T-helper 17 cell (primary cell): Measurements from ENCODE around the gene MINDY2. TPM values are rescaled to one million over a fixed set of nuclear protein-coding genes. Genes with fewer than 3 reads are reported as not detected.
"Not testable (repeated sequence)": the region's sequence is repeated elsewhere in the genome, so short reads cannot be mapped to it uniquely, and the experiment has no call there.

Experiments
- ATAC-seq: fragments of 150-1000 bp; cut with Tn5 transposase; 2 replicates; pipeline ENCODE4 v1.10.0; 2021; ENCODE audit warnings: mild to moderate bottlenecking, moderate library complexity
- DNase-seq, 3 donors: peaks; one replicate each; pipeline versions ENCODE4 v3.0.0 to v3.0.0-alpha.2; 2020 to 2021
- H3K9me3 ChIP-seq: one replicate; pipeline ENCODE4 v1.7.0; 2013; ENCODE audit warnings: low read length, mild to moderate bottlenecking; ENCODE audit not compliant: control insufficient read depth, poor library complexity, severe bottlenecking
- H3K27ac Mint-ChIP-seq: one replicate; pipeline ENCODE4 v1.8.0; 2022; ENCODE audit warnings: mild to moderate bottlenecking, moderate library complexity, mixed read lengths
- H3K27me3 Mint-ChIP-seq: one replicate; pipeline ENCODE4 v1.8.0; 2022; ENCODE audit warnings: mixed read lengths
- H3K36me3 Mint-ChIP-seq: one replicate; pipeline ENCODE4 v1.8.0; 2022; ENCODE audit warnings: low read depth, mixed read lengths
- H3K4me1 Mint-ChIP-seq: one replicate; pipeline ENCODE4 v1.8.0; 2022; ENCODE audit warnings: mild to moderate bottlenecking, mixed read lengths
- H3K4me3 Mint-ChIP-seq: one replicate; pipeline ENCODE4 v1.8.0; 2022; ENCODE audit warnings: mild to moderate bottlenecking, moderate library complexity, mixed read lengths
- total RNA-seq, 4 donors: library from RNA in 2 of 4; stranded (reverse) in 2 of 4; gene quantifications; one replicate each; pipeline ENCODE4 v1.2.3 and lab custom pipeline; 2022 to 2026

Gene MINDY2
- total RNA-seq, 2 donors from 2014 or later, result 13.3 to 17.9 TPM

- Mint-ChIP-seq H3K27ac (no peak overlapping the region), H3K4me1 (peaks cover 17% of the 10 kb centered on the region), H3K27me3 (peaks cover 8% of the 10 kb centered on the region), H3K36me3 (peaks cover 2% of the 10 kb centered on the region), H3K4me3 (peak overlapping the region; percentile 59)
- DNase-seq (no peak), ATAC-seq (peak; percentile 23)
- H3K9me3 ChIP-seq, result no peaks in the 10 kb centered on the region
Measured at GRCh38 chr15:58864602-58865424, 93.7 kb downstream of the MINDY2 start.

DNA sequence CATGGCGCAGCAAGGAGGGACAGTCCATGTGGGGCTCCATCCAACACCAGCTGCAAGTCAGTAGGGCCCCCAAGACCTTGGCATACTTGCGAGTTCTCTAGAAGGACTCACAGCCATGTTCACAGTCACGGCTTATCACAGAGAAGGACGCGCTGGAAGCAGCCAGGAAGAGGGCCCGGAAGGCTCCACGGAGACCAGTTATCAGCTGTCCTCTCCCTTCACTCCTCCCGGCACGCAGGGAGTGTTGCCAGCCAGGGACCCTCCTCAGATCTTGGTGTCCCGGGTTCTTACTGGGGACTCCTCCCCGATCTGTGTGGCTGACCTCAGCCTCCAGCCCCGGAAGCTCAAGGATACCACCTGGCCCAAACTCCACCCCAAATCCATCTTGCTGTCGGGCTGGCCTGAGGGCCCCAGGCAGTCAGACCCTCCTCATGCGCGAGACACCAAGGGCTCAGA, 94.4 kb downstream of the MINDY2 start:
- ATAC-seq (no peak), DNase-seq (no peak)
- Mint-ChIP-seq H3K27me3 (peaks cover 8% of the 10 kb centered on the region), H3K4me3 (peak overlapping the region; percentile 59), H3K36me3 (peaks cover 2% of the 10 kb centered on the region), H3K4me1 (peaks cover 17% of the 10 kb centered on the region), H3K27ac (no peak overlapping the region)
- no peaks in the 10 kb centered on the region for H3K9me3 ChIP-seq

DNA sequence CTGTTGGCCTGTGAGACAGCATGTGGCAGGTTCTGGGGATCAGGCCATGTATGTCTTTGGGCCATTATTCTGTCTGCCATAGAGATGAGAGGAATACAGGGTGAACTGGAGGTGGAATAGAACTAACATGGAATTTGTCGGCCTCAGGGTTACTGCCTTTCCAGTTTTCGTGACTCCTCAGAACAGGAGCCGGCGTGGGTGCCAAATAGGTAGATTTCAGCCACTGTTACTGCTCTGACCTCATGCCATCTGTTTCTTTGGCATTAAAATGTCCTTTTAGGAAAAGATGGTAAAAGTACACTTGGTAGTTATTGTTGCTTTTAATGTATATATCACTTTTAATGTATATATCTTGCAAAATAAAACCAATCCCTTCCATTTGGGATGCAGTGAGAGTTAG, 96.8 kb downstream of the MINDY2 start:
- Mint-ChIP-seq H3K4me1 (peaks cover 8% of the 10 kb centered on the region), H3K27me3 (peaks cover 8% of the 10 kb centered on the region), H3K27ac (no peak overlapping the region), H3K4me3 (peak overlapping the region; percentile 0), H3K36me3 (peaks cover 2% of the 10 kb centered on the region)
- no peaks in the 10 kb centered on the region for H3K9me3 ChIP-seq
- no peak for DNase-seq
- no peak for ATAC-seq

DNA sequence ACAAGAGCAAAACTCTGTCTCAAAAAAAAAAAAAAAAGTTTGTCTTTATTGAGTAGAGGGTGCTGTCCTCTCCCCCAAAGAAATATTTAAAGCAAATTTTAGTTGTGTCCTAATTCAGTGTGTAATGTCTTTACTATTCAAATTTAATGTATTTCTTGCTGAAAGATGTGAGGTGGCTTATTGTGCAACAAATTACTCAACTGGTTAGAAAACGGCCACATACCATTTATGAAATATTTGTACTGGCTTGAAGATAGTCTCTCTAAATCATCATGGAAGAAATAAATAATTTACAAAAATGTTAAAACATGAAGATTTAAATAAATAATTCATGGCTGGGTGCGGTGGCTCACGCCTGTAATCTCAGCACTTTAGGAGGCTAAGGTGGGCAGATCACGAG, 99.3 kb downstream of the MINDY2 start:
- ATAC-seq (no peak), DNase-seq (no peak)
- no peaks in the 10 kb centered on the region for H3K9me3 ChIP-seq
- no peak overlapping the region for H3K27ac Mint-ChIP-seq
- peaks cover 2% of the 10 kb centered on the region for H3K4me1 Mint-ChIP-seq
- H3K27me3 Mint-ChIP-seq, result no peaks in the 10 kb centered on the region
- no peaks in the 10 kb centered on the region for H3K36me3 Mint-ChIP-seq
- no peak overlapping the region for H3K4me3 Mint-ChIP-seq

- no peak overlapping the region for H3K4me3 Mint-ChIP-seq
- DNase-seq (no peak), ATAC-seq (no peak)
- no peaks in the 10 kb centered on the region for H3K27me3 Mint-ChIP-seq
- peaks cover 6% of the 10 kb centered on the region for H3K4me1 Mint-ChIP-seq
- no peaks in the 10 kb centered on the region for H3K9me3 ChIP-seq
- H3K36me3 Mint-ChIP-seq, result peaks cover 2% of the 10 kb centered on the region
- no peak overlapping the region for H3K27ac Mint-ChIP-seq
Measured at GRCh38 chr15:58873267-58873666, 102.2 kb downstream of the MINDY2 start.

DNA sequence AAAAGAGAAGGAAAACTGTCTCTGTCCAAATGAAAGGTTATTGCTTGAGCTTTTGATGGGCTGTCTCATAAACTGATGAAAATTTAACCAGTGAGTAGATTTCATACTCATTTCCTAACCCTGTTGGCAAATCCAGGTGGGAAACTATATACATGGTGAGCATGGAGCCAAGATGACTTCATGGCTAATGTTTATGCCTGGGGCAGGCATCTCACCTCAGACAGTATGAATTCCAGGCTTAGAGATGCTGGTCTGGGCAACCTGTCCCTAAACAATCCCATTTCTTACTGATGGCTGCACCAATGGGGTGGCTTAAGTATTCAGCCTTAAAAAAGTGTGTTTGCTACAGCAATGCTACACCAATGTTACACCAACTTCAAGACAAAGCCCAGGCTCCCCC, 104.2 kb downstream of the MINDY2 start:
- ATAC-seq, result no peak
- no peaks in the 10 kb centered on the region for H3K9me3 ChIP-seq
- Mint-ChIP-seq H3K36me3 (peaks cover 2% of the 10 kb centered on the region), H3K4me1 (peaks cover 5% of the 10 kb centered on the region), H3K4me3 (no peak overlapping the region), H3K27ac (peak overlapping the region; percentile 39), H3K27me3 (no peaks in the 10 kb centered on the region)
- DNase-seq, result no peak

DNA sequence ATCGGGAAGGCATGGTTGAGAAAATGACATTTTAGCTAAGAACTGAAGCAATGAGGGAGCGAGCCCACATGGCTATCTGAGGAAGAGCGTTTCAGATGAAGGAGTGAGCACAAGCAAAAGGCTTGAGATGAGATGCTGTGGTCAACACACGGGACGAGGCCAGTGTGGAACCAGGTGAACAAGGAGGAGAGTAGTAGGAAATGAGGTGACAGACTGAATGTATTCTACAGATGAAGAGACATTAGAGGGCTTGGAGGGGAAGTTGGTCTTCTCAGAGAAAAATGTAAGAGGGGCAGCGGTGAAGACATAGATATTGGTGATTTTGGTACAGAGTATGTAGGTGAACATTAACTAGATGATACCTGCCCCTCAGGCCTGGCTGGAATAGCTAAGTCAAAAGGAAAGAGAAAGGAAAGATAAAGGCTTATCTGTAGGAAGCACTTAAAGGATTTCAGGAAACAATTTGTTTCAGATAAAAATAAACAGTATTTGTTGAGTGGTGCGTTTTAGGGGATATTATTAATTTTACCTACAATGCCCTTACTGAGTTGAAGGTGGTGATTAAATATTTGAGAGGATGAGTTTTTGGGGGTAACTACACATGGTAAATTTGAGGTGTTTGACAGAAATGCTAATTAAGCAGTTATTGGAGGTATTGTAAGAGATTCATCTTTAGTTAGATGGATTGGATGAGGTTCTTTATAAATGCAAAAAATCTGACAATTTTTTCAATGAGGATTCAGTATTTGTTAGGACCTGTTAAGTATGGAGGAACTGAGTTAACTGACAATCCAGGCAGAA, 105.4 kb downstream of the MINDY2 start:
- peaks cover 4% of the 10 kb centered on the region for H3K36me3 Mint-ChIP-seq
- DNase-seq, result no peak
- ATAC-seq, result no peak
- H3K9me3 ChIP-seq, result no peaks in the 10 kb centered on the region
- H3K4me1 Mint-ChIP-seq, result peaks cover 5% of the 10 kb centered on the region
- no peaks in the 10 kb centered on the region for H3K27me3 Mint-ChIP-seq
- peak overlapping the region; percentile 39 for H3K27ac Mint-ChIP-seq
- H3K4me3 Mint-ChIP-seq, result no peak overlapping the region

DNA sequence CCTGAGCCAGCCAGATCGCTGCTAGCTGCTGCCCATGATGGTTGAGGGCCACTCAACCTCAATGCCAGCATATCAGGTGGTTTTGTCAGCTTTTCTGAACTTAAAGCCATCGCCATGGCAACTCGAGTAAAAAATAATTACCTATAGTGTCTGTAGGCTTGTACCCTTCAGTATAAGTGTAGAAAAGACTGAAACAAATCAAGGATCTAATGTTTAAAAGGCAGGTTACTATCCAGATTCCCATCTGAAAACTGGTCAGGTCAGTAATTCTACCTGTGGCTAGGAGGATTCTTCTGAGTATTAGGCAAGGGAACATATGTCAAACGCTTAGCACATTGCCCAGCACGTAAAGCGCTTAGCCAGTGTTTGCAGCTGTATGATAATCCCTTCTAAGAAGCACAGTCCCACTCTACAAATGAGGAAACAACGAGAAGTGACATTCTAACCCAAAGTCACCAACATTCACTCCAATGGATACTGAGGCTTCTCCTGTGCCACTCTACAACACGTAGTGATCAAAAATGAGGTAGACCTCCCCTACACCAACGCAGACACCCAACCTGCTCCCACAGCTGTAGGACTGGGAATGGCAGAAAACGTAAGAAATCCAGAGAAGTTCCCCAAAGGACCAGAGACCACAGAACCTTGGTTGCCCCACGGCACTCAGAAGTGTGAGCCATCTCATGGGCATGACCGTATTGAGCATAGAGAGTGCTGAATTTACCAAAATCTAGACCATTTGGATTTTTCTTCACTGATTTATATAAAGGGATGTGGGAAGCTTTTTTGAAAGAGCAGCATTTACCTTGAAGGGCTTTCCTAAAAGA, 107.1 kb downstream of the MINDY2 start:
- H3K4me1 Mint-ChIP-seq, result peaks cover 7% of the 10 kb centered on the region
- no peak overlapping the region for H3K27ac Mint-ChIP-seq
- H3K4me3 Mint-ChIP-seq, result no peak overlapping the region
- DNase-seq (no peak), ATAC-seq (no peak)
- H3K9me3 ChIP-seq, result no peaks in the 10 kb centered on the region
- H3K36me3 Mint-ChIP-seq, result peaks cover 12% of the 10 kb centered on the region
- no peaks in the 10 kb centered on the region for H3K27me3 Mint-ChIP-seq

DNA sequence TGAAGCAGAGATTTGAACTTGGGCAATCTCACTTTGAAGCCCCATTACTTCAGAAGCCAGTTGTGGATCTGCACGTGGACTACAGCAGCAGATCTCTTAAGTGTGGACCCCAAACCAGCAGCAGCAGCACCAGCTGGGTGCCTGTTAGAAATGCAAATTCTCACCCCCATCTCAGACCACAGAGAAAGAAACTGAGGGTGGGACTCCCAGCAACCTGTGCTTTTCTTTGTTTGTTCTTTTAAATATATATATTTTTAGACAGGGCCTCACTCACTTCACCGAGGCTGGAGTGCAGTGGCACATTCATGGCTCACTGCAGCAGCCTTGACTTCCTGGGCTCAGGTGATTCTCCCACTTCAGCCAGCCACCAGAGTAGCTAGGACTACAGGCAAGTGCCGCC, 109.2 kb downstream of the MINDY2 start:
- Mint-ChIP-seq H3K4me3 (no peak overlapping the region), H3K36me3 (peaks cover 12% of the 10 kb centered on the region), H3K27me3 (no peaks in the 10 kb centered on the region), H3K4me1 (peaks cover 7% of the 10 kb centered on the region), H3K27ac (no peak overlapping the region)
- no peak for ATAC-seq
- H3K9me3 ChIP-seq, result no peaks in the 10 kb centered on the region
- DNase-seq, result no peak

GRCh38 chr15:58882243-58882642, 111.1 kb downstream of the MINDY2 start:
- peaks cover 5% of the 10 kb centered on the region for H3K4me1 Mint-ChIP-seq
- no peak for DNase-seq
- H3K4me3 Mint-ChIP-seq, result no peak overlapping the region
- H3K27me3 Mint-ChIP-seq, result no peaks in the 10 kb centered on the region
- H3K27ac Mint-ChIP-seq, result no peak overlapping the region
- H3K9me3 ChIP-seq, result no peaks in the 10 kb centered on the region
- no peak for ATAC-seq
- H3K36me3 Mint-ChIP-seq, result peaks cover 14% of the 10 kb centered on the region

DNA sequence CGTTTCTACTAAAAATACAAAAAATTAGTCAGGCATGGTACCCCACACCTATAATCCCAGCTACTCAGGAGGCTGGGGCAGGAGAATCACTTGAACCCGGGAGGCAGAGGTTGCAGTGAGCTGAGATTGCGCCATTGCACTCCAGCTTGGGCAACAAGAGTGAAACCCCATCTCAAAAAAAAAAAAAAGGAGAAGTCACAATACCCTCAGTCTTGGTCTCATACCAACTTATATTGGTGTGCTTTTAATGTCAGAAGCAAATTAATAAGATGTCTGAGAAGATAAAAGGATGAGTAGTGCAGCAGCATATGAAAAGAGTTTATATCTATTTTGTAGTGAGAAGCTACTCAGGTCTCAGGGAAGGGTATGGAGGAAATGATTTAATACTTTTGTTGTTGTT, 112.8 kb downstream of the MINDY2 start:
- H3K4me3 Mint-ChIP-seq, H3K27ac Mint-ChIP-seq, H3K9me3 ChIP-seq, H3K27me3 Mint-ChIP-seq, H3K4me1 Mint-ChIP-seq, ATAC-seq, DNase-seq: not testable (repeated sequence)
- peaks cover 18% of the 10 kb centered on the region for H3K36me3 Mint-ChIP-seq

- Mint-ChIP-seq H3K27me3 (no peaks in the 10 kb centered on the region), H3K27ac (peak overlapping the region; percentile 44), H3K4me3 (no peak overlapping the region), H3K36me3 (peaks cover 19% of the 10 kb centered on the region), H3K4me1 (peaks cover 12% of the 10 kb centered on the region)
- no peak for DNase-seq
- ATAC-seq, result no peak
- no peaks in the 10 kb centered on the region for H3K9me3 ChIP-seq
Measured at GRCh38 chr15:58886921-58887320, 115.8 kb downstream of the MINDY2 start.

- peaks cover 12% of the 10 kb centered on the region for H3K4me1 Mint-ChIP-seq
- H3K27me3 Mint-ChIP-seq, result no peaks in the 10 kb centered on the region
- no peak for ATAC-seq
- H3K36me3 Mint-ChIP-seq, result peaks cover 19% of the 10 kb centered on the region
- DNase-seq, result no peak
- H3K4me3 Mint-ChIP-seq, result no peak overlapping the region
- H3K27ac Mint-ChIP-seq, result no peak overlapping the region
- H3K9me3 ChIP-seq, result no peaks in the 10 kb centered on the region
Measured at GRCh38 chr15:58889363-58889762, 118.3 kb downstream of the MINDY2 start.
